WTC11 (cell line): ENCODE data around the gene ODAD4. TPM values are rescaled to one million over a fixed set of nuclear protein-coding genes. Genes with fewer than 3 reads are reported as not detected.
A peak's percentile ranks its signal among the peaks of the same experiment; 100 is the strongest.

Experiments used
- ATAC-seq: fragments of 200-7000 bp; cut with Tn5 transposase; 2 replicates; pipeline ENCODE4 v1.10.0; 2021; ENCODE audit warnings: mild to moderate bottlenecking, moderate library complexity
- CTCF ChIA-PET: fragments of 300-600 bp; sonication (Branson Sonifier 250); formaldehyde crosslinking; loops from one replicate; lab custom pipeline; 2021; ENCODE audit warnings: antibody characterized with exemption; lab: Charles Lee
- POLR2A ChIA-PET: fragments of 350-600 bp; sonication (Branson Sonifier 250); formaldehyde crosslinking; loops from one replicate; lab custom pipeline; 2021; ENCODE audit warnings: antibody characterized with exemption; lab: Charles Lee
- DNase-seq: peaks from one replicate; pipeline ENCODE4 v3.0.0; 2021; ENCODE audit warnings: low spot score
- H3K27ac Mint-ChIP-seq: 2 replicates; pipeline ENCODE4 v1.8.0; 2021; ENCODE audit warnings: mixed read lengths
- H3K27me3 Mint-ChIP-seq: 2 replicates; pipeline ENCODE4 v1.8.0; 2021; ENCODE audit warnings: low read depth, mild to moderate bottlenecking, moderate library complexity, mixed read lengths
- H3K36me3 Mint-ChIP-seq: 2 replicates; pipeline ENCODE4 v1.8.0; 2021; ENCODE audit warnings: mixed read lengths
- H3K4me1 Mint-ChIP-seq: 2 replicates; pipeline ENCODE4 v1.8.0; 2022; ENCODE audit warnings: mixed read lengths
- H3K4me3 Mint-ChIP-seq: 2 replicates; pipeline ENCODE4 v1.8.0; 2021; ENCODE audit warnings: mild to moderate bottlenecking, moderate library complexity, mixed read lengths
- H3K9me3 Mint-ChIP-seq: 2 replicates; pipeline ENCODE4 v1.8.0; 2021; ENCODE audit warnings: mixed read lengths
- AR ChIP-seq: fragments of 250-450 bp; sonication (Bioruptor Pico); IDR thresholded peaks from 2 replicates; pipeline ENCODE4 v1.9.0; 2021; ENCODE audit warnings: mild to moderate bottlenecking
- CTCF ChIP-seq: fragments of 200-600 bp; IDR thresholded peaks from 2 replicates; pipeline ENCODE4 v1.8.0; 2022; ENCODE audit warnings: antibody characterized with exemption
- E2F5 ChIP-seq: sonication (generic); formaldehyde crosslinking; IDR thresholded peaks from 2 replicates; pipeline ENCODE4 v1.8.1; 2022; ENCODE audit warnings: mild to moderate bottlenecking, moderate library complexity, missing genetic modification reagents
- EMX1 ChIP-seq: fragments of 250-450 bp; sonication (Bioruptor Pico); IDR thresholded peaks from 2 replicates; pipeline ENCODE4 v1.8.0; 2021; ENCODE audit warnings: mild to moderate bottlenecking
- ETV6 ChIP-seq: sonication (generic); formaldehyde crosslinking; IDR thresholded peaks from 2 replicates; pipeline ENCODE4 v1.8.1; 2022; ENCODE audit warnings: mild to moderate bottlenecking, missing genetic modification reagents
- FOXK1 ChIP-seq: sonication (generic); formaldehyde crosslinking; IDR thresholded peaks from 2 replicates; pipeline ENCODE4 v1.8.0; 2022; ENCODE audit warnings: mild to moderate bottlenecking, moderate library complexity, missing genetic modification reagents
- FOXP1 ChIP-seq: sonication (generic); formaldehyde crosslinking; IDR thresholded peaks from 2 replicates; pipeline ENCODE4 v1.8.0; 2022; ENCODE audit warnings: missing genetic modification reagents, mild to moderate bottlenecking, moderate library complexity, borderline replicate concordance
- GABPB1 ChIP-seq: sonication (generic); formaldehyde crosslinking; IDR thresholded peaks from 2 replicates; pipeline ENCODE4 v1.8.1; 2023; ENCODE audit warnings: mild to moderate bottlenecking, missing genetic modification reagents
- GRHL2 ChIP-seq: fragments of 250-450 bp; sonication (Bioruptor Pico); IDR thresholded peaks from 2 replicates; pipeline ENCODE4 v1.8.0; 2022; ENCODE audit warnings: mild to moderate bottlenecking, moderate library complexity; ENCODE audit not compliant: insufficient replicate concordance, severe bottlenecking
- HMGXB4 ChIP-seq: sonication (generic); formaldehyde crosslinking; IDR thresholded peaks from 2 replicates; pipeline ENCODE4 v1.8.1; 2023; ENCODE audit warnings: mild to moderate bottlenecking, moderate library complexity, missing genetic modification reagents
- MAX ChIP-seq: sonication (generic); formaldehyde crosslinking; IDR thresholded peaks from 2 replicates; pipeline ENCODE4 v1.8.0; 2022; ENCODE audit warnings: mild to moderate bottlenecking, missing genetic modification reagents
- NFYB ChIP-seq: sonication (generic); formaldehyde crosslinking; conservative IDR thresholded peaks from 2 replicates; pipeline ENCODE4 v1.8.0; 2022; ENCODE audit warnings: low read depth, missing genetic modification reagents
- OVOL2 ChIP-seq: fragments of 250-450 bp; sonication (Bioruptor Pico); IDR thresholded peaks from 2 replicates; pipeline ENCODE4 v1.9.0; 2021; ENCODE audit warnings: mild to moderate bottlenecking, borderline replicate concordance
- PREB ChIP-seq: sonication (generic); formaldehyde crosslinking; IDR thresholded peaks from 2 replicates; pipeline ENCODE4 v1.8.1; 2022; ENCODE audit warnings: mild to moderate bottlenecking, missing genetic modification reagents, moderate library complexity, borderline replicate concordance
- TEAD1 ChIP-seq: sonication (generic); formaldehyde crosslinking; IDR thresholded peaks from 2 replicates; pipeline ENCODE4 v1.8.0; 2022; ENCODE audit warnings: mild to moderate bottlenecking, missing genetic modification reagents
- ZNF121 ChIP-seq: sonication (generic); formaldehyde crosslinking; IDR thresholded peaks from 2 replicates; pipeline ENCODE4 v1.8.0; 2023; ENCODE audit warnings: missing genetic modification reagents
- ZSCAN18 ChIP-seq: fragments of 250-450 bp; sonication (Bioruptor Pico); IDR thresholded peaks from 2 replicates; pipeline ENCODE4 v2.1.2; 2022; ENCODE audit warnings: mild to moderate bottlenecking, moderate library complexity
- total RNA-seq: library from RNA; stranded (reverse); gene quantifications from 3 replicates; pipeline ENCODE4 v1.2.3, GENCODE V29; 2021

ODAD4 gene
- total RNA-seq, 1 experiment from 2014 or later, result 1.9 TPM

GRCh38 chr17:41966463-41967140 lies 36.2 kb downstream of the ODAD4 start, which contains the start of gene CNP (continued):
- TF ChIP-seq GRHL2 (no peak), TEAD1 (CRISPR knock-in tag) (0 out of 2 replicates have a peak, but pooled peaks have one; percentile 24), E2F5 (CRISPR knock-in tag) (peak; percentile 70; the same call in 1 of the 2 replicates), ETV6 (CRISPR knock-in tag) (0 out of 2 replicates have a peak, but pooled peaks have one; percentile 22), GABPB1 (CRISPR knock-in tag) (peak; percentile 68), NFYB (CRISPR knock-in tag) (no peak), MAX (CRISPR knock-in tag) (peak; percentile 56; the same call in 1 of the 2 replicates), OVOL2 (CRISPR knock-in tag) (no peak), FOXP1 (peak; percentile 64), CTCF (no peak), FOXK1 (CRISPR knock-in tag) (peak; percentile 58), ZNF121 (no peak)

- Mint-ChIP-seq H3K9me3 (no peaks in the 10 kb centered on the region), H3K27me3 (peaks cover 8% of the 10 kb centered on the region)
These were observed 36.9 kb downstream of the ODAD4 start for GRCh38 chr17:41967141-41967920.

More at GRCh38 chr17:41967141-41967920, 36.9 kb downstream of the ODAD4 start:
- TF ChIP-seq HMGXB4 (CRISPR knock-in tag) (0 out of 2 replicates have a peak, but pooled peaks have one; percentile 12), PREB (CRISPR knock-in tag) (no peak), ZNF121 (peak; percentile 99), ZSCAN18 (CRISPR knock-in tag) (no peak), EMX1 (CRISPR knock-in tag) (0 out of 2 replicates have a peak, but pooled peaks have one; percentile 37), AR (no peak)
- H3K27ac Mint-ChIP-seq, result peak overlapping the region; percentile 47; the same call in 1 of the 2 replicates
- CTCF ChIA-PET, result interaction anchor here (0.6 to 2.5 kb wide), 5 partner anchors 10 to 154 kb away, joined by 3 to 9 read pairs (median 3); partner anchors contain the start of genes KAT2A and ODAD4
- peak; percentile 1; the same call in 1 of the 2 replicates for ATAC-seq
- peaks cover 5% of the 10 kb centered on the region; the same call in 1 of the 2 replicates for H3K36me3 Mint-ChIP-seq
- DNase-seq, result peak; percentile 23
- POLR2A ChIA-PET, result interaction anchor here (0.8 to 2.6 kb wide), 5 partner anchors 8 to 103 kb away, joined by 3 to 7 read pairs (median 5); partner anchors contain the start of genes KLHL11, NKIRAS2 and ODAD4
- peak overlapping the region; percentile 64 for H3K4me3 Mint-ChIP-seq
- H3K4me1 Mint-ChIP-seq, result peaks cover 18% of the 10 kb centered on the region
